HFFc6 (cell line): ENCODE results near the gene DNM1. TPM values are rescaled to one million over a fixed set of nuclear protein-coding genes. Genes with fewer than 3 reads are reported as not detected.
"Not testable (repeated sequence)": the region's sequence is repeated elsewhere in the genome, so short reads cannot be mapped to it uniquely, and the experiment has no call there.

ENCODE experiments used
- DNase-seq: peaks from one replicate; pipeline ENCODE4 v3.0.0-alpha.2; 2018
- H3K27ac Mint-ChIP-seq: 2 replicates; pipeline ENCODE4 v1.8.0; 2020; ENCODE audit warnings: mild to moderate bottlenecking, mixed read lengths
- H3K27me3 Mint-ChIP-seq: 2 replicates; pipeline ENCODE4 v1.8.0; 2021; ENCODE audit warnings: mild to moderate bottlenecking, moderate library complexity, mixed read lengths; ENCODE audit not compliant: insufficient read depth
- H3K36me3 Mint-ChIP-seq: 2 replicates; pipeline ENCODE4 v1.8.0; 2021; ENCODE audit warnings: low read depth, mixed read lengths
- H3K4me1 Mint-ChIP-seq: 2 replicates; pipeline ENCODE4 v1.8.0; 2020; ENCODE audit warnings: low read depth, mixed read lengths
- H3K4me3 Mint-ChIP-seq: 2 replicates; pipeline ENCODE4 v1.8.0; 2020; ENCODE audit warnings: mild to moderate bottlenecking, moderate library complexity, mixed read lengths
- H3K9me3 Mint-ChIP-seq: 2 replicates; pipeline ENCODE4 v1.8.0; 2020; ENCODE audit warnings: mild to moderate bottlenecking, mixed read lengths
- total RNA-seq, 6 experiments: library from RNA; stranded (reverse); fragmentation: NEBNext Ultra II Directional; extraction: Animal tissue kit (Norgen Biotek cat#: 25700); gene quantifications; 2 replicates in 1 of 6; 3 replicates in 5 of 6; pipeline ENCODE4 v1.2.3, GENCODE V29; 2021
- TF ChIP-seq, protein P1 (sequence below): fragments of 200-600 bp; sonication (generic); IDR thresholded peaks from 2 replicates; pipeline ENCODE4 v1.5.0; 2021; ENCODE audit warnings: antibody characterized with exemption, mild to moderate bottlenecking

Gene DNM1
- total RNA-seq, 6 experiments from 2014 or later, result 17.4 to 38.2 (median 32.7) TPM

DNA sequence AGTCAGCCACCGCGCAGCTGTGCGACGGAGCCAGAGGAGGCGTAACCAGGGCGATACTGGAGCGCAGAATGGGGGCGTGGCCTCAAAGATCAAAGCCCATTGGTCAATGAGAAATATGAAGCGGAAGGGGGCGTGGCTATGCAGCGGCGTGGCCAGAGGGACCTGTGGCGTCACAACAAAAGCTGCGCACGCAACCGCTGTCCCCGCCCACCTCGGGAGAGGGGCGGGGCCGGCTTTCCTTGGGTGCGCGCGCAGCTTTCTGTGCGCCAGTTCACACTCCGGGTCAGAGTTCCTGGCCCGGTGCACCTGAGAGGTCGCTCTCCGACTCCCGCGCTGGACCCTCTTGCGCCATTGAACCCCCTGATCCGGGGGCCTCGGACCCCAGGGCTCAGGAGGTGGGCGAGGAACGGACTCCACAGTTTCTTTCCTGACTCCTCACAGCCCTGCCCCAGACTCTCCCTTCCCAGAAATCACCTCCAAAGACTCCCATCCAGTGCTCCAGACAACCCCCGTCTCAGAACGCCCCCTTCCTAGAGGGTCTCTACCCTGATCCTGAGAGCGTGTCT, 72.9 kb downstream of the DNM1 start, which contains the start of gene SWI5:
Gene SWI5 (plus strand): TSS at position 269 of the 566 bp plus-strand sequence.
- TF ChIP-seq, protein P1, sequence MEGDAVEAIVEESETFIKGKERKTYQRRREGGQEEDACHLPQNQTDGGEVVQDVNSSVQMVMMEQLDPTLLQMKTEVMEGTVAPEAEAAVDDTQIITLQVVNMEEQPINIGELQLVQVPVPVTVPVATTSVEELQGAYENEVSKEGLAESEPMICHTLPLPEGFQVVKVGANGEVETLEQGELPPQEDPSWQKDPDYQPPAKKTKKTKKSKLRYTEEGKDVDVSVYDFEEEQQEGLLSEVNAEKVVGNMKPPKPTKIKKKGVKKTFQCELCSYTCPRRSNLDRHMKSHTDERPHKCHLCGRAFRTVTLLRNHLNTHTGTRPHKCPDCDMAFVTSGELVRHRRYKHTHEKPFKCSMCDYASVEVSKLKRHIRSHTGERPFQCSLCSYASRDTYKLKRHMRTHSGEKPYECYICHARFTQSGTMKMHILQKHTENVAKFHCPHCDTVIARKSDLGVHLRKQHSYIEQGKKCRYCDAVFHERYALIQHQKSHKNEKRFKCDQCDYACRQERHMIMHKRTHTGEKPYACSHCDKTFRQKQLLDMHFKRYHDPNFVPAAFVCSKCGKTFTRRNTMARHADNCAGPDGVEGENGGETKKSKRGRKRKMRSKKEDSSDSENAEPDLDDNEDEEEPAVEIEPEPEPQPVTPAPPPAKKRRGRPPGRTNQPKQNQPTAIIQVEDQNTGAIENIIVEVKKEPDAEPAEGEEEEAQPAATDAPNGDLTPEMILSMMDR, result no peak
- Mint-ChIP-seq H3K27me3 (peaks cover 15% of the 10 kb centered on the region), H3K9me3 (no peaks in the 10 kb centered on the region), H3K4me1 (peaks cover 28% of the 10 kb centered on the region), H3K36me3 (peaks cover 29% of the 10 kb centered on the region), H3K4me3 (peak within 1 kb of the TSS; percentile 99), H3K27ac (peak within 1 kb of the TSS; percentile 94)
- peak; percentile 100 for DNase-seq

DNA sequence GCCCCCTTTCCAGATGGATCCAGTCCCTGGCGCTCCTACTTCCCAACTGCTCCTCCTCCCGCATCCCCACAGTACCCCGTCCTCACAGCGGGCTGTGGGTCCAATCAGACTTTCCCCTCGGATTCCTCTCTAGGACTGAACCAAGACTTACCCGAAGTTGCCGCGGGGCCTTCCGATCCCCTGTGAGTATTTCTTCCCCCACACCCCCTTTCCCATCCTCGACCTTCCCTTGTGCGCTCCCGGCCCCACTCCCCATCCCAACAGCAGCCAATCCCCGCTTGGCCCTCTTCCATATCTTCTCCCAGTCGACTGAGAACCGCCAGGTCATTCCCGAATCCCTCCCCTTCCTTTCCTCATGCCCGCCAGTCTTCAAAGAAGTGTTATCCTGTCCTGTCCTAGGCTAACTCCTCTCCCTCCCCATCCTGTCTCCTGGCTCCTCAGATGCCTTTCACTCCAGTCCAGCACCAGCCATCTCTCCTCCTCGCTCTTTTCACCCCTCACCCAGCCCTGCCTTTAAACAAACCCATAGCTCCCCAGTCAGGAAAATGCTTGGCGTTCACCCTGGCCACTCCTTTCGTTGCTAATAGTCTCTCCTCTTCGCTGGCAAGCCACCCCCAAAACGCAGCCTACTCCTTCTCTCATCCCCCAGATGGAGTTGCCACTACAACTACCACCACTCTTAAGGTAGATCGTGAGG, 73.5 kb downstream of the DNM1 start:
- H3K9me3 Mint-ChIP-seq, result no peaks in the 10 kb centered on the region
- TF ChIP-seq, protein P1, result no peak
- peaks cover 15% of the 10 kb centered on the region for H3K27me3 Mint-ChIP-seq
- H3K4me3 Mint-ChIP-seq, result peak overlapping the region; percentile 99
- peak; percentile 16 for DNase-seq
- H3K4me1 Mint-ChIP-seq, result peaks cover 28% of the 10 kb centered on the region
- peaks cover 28% of the 10 kb centered on the region for H3K36me3 Mint-ChIP-seq
- peak overlapping the region; percentile 94 for H3K27ac Mint-ChIP-seq

DNA sequence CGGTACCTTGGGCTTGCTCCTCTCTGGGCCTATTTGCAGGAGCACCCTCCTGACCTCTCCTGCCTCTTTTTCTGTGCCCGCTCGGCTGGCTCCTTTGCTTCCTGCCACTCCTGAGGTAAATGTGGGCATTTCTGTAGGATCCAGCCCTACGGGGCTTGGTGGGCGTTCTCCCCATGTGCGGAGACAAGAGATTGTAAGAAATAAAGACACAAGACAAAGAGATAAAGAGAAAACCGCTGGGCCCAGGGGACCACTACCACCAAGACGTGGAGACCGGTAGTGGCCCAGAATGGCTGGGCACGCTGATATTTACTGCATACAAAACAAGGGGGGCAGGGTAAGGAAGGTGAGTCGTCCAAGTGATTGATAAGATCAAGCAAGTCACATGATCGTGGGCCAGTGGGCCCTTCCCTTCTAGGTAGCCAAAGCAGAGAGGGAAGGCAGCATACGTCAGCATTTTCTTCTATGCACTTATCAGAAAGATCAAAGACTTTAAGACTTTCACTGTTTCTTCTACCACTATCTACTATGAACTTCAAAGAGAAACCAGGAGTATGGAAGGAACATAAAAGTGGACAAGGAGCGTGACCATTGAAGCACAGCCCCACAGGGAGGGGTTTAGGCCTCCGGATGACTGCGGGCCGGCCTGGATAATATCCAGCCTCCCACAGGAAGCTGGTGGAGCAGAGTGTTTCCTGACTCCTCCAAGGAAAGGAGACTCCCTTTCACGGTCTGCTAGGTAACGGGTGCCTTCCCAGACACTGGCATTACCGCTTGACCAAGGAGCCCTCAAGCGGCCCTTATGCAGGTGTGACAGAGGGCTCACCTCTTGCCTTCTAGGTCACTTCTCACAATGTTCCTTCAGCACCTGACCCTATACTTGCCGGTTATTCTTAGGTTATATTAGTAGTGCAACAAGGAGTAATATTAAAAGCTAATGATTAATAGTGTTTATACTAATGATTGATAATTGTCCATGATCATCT, 76.2 kb downstream of the DNM1 start:
- H3K27ac Mint-ChIP-seq, DNase-seq, H3K9me3 Mint-ChIP-seq, H3K4me3 Mint-ChIP-seq: not testable (repeated sequence)
- Mint-ChIP-seq H3K4me1 (peaks cover 20% of the 10 kb centered on the region), H3K36me3 (peaks cover 22% of the 10 kb centered on the region), H3K27me3 (peaks cover 14% of the 10 kb centered on the region)

DNA sequence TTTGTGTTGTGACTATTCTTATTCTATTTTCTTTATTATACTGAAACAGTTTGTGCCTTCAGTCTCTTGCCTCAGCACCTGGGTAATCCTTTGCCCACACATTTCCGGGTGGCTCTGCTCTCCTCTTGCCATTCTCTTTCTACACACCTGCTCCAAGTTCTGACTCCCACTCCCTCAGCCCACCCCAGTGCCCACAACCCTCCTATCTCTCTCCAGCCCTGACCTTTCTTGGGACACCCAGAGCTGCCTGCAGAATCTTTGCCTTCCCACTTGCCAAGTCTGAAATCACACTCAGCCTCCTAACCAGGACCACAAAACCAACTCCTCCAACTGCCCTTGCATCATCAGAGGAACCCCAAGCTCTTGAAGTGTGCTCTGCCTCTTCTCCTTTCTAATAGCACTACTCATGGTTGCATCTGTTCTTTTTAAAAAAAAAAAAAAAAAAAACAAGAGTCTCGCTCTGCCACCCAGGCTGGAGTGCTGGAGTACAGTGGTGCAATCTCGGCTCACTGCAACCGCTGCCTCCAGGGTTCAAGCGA, 77.0 kb downstream of the DNM1 start:
- no peak for DNase-seq
- no peak overlapping the region for H3K4me3 Mint-ChIP-seq
- peaks cover 14% of the 10 kb centered on the region for H3K27me3 Mint-ChIP-seq
- no peaks in the 10 kb centered on the region for H3K9me3 Mint-ChIP-seq
- H3K36me3 Mint-ChIP-seq, result peaks cover 15% of the 10 kb centered on the region
- peaks cover 14% of the 10 kb centered on the region for H3K4me1 Mint-ChIP-seq
- no peak overlapping the region for H3K27ac Mint-ChIP-seq
- TF ChIP-seq, protein P1, result no peak

DNA sequence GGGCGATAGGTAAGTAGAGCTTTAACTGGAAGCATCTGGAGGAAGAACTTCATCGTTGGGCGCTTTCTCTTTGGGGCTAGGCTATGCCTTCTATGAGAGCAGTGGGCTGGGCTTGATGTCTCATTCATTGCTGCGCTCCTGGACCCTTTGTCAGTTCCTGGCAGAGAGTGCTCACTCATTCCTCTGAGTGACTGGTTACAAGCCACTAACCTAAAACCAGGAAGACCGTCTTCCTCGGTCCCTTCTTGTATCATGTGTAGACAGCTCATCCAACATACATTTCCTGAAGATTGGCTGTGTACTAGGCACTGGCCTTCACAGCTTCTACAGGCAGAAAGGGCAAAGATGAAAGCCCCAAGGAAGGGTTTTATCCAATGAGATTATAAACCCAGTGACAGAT, 79.3 kb downstream of the DNM1 start:
- Mint-ChIP-seq H3K36me3 (peaks cover 19% of the 10 kb centered on the region), H3K4me1 (peaks cover 6% of the 10 kb centered on the region), H3K27ac (peak overlapping the region; percentile 71; the same call in 1 of the 2 replicates), H3K9me3 (no peaks in the 10 kb centered on the region), H3K27me3 (peaks cover 4% of the 10 kb centered on the region), H3K4me3 (no peak overlapping the region)
- DNase-seq, result no peak
- TF ChIP-seq, protein P1, result no peak
